ENCODE measurements around the gene ZDHHC14. TPM values are rescaled to one million over a fixed set of nuclear protein-coding genes. Genes with fewer than 3 reads are reported as not detected.

The ZDHHC14 gene
- total RNA-seq, 2 experiments from 2014 or later, result 1.3 to 1.6 TPM

DNA sequence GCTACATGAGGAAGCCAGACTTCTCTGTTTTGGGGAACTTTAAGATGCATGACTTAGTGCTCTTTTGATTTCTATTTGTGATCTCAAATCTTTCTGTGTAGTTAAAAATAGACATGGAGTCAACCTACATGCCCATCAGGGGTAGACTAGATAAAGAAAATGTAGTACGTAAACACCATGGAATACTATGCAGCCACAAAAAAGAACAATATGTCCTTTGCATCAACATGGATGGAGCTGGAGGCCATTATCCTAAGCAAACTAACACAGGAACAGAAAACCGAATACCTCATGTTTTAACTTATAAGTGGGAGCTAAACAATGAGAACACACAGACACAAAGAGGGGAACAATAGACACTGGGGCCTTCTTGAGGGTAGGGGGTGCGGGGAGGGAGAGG is 102.8 kb downstream of the ZDHHC14 start:
- DNase-seq (no peak), ATAC-seq (ENCODE audit: poor library complexity) (no peak)
- peaks cover 27% of the 10 kb centered on the region for H3K4me1 Mint-ChIP-seq (ENCODE audit: low read depth)
- no peaks in the 10 kb centered on the region for H3K27me3 ChIP-seq (ENCODE audit: control insufficient read depth in 1 of 2, insufficient read depth in 2 of 2, low read length in 2 of 2)
- H3K9me3 ChIP-seq (ENCODE audit: control insufficient read depth in 1 of 2, insufficient read depth in 1 of 2, low read length in 2 of 2), result no peaks in the 10 kb centered on the region
- H3K9me3 Mint-ChIP-seq, result no peaks in the 10 kb centered on the region
- H3K36me3 Mint-ChIP-seq (ENCODE audit: low read depth), result no peaks in the 10 kb centered on the region
- no peaks in the 10 kb centered on the region for H3K36me3 ChIP-seq (ENCODE audit: insufficient read depth, low read length)
- H3K27me3 Mint-ChIP-seq, result no peaks in the 10 kb centered on the region
- H3K4me3 ChIP-seq (ENCODE audit: low read length), result no peak overlapping the region
- TF ChIP-seq, protein P1, sequence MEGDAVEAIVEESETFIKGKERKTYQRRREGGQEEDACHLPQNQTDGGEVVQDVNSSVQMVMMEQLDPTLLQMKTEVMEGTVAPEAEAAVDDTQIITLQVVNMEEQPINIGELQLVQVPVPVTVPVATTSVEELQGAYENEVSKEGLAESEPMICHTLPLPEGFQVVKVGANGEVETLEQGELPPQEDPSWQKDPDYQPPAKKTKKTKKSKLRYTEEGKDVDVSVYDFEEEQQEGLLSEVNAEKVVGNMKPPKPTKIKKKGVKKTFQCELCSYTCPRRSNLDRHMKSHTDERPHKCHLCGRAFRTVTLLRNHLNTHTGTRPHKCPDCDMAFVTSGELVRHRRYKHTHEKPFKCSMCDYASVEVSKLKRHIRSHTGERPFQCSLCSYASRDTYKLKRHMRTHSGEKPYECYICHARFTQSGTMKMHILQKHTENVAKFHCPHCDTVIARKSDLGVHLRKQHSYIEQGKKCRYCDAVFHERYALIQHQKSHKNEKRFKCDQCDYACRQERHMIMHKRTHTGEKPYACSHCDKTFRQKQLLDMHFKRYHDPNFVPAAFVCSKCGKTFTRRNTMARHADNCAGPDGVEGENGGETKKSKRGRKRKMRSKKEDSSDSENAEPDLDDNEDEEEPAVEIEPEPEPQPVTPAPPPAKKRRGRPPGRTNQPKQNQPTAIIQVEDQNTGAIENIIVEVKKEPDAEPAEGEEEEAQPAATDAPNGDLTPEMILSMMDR (IDR thresholded peaks at IDR 0.05), result no peak
- ChIA-PET CTCF (no interaction called here), POLR2A (interaction anchor here (1.0 kb wide), 1 partner anchor 21 kb away, joined by 3 read pairs; no protein-coding TSS in a partner anchor)
- peaks cover 28% of the 10 kb centered on the region for H3K4me1 ChIP-seq (ENCODE audit: insufficient read depth, low read length)
- H3K27ac Mint-ChIP-seq, result no peak overlapping the region
- no peak overlapping the region for H3K27ac ChIP-seq (ENCODE audit: low read depth in 1 of 2, low read length in 2 of 2)
- no peak overlapping the region for H3K4me3 Mint-ChIP-seq
- intact Hi-C loops (cut with DNase I, micrococcal nuclease), result no loop called here

DNA sequence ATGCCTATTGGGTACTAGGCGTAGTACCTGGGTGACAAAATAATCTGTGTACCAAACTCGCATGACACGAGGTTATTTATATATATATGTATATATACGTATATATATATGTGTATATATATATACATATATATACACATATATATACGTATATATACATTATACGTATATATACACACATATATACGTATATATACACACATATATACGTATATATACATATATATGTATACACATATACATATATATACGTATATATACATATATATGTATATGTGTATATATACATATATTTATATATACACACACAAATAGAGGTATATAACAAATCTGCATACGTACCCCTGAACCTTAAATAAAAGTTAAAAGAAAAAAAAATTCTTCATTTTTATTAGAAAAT is 103.2 kb downstream of the ZDHHC14 start:
- no peaks in the 10 kb centered on the region for H3K36me3 ChIP-seq (ENCODE audit: insufficient read depth, low read length)
- no peak overlapping the region for H3K4me3 Mint-ChIP-seq
- POLR2A ChIA-PET, result no interaction called here
- H3K4me1 ChIP-seq (ENCODE audit: insufficient read depth, low read length), result peaks cover 31% of the 10 kb centered on the region
- no peaks in the 10 kb centered on the region for H3K36me3 Mint-ChIP-seq (ENCODE audit: low read depth)
- H3K9me3 Mint-ChIP-seq, result no peaks in the 10 kb centered on the region
- DNase-seq, result no peak
- no peak overlapping the region for H3K27ac Mint-ChIP-seq
- no peak for ATAC-seq (ENCODE audit: poor library complexity)
- intact Hi-C loops (cut with DNase I, micrococcal nuclease), result no loop called here
- H3K4me3 ChIP-seq (ENCODE audit: low read length), result no peak overlapping the region
- no peaks in the 10 kb centered on the region for H3K27me3 ChIP-seq (ENCODE audit: control insufficient read depth in 1 of 2, insufficient read depth in 2 of 2, low read length in 2 of 2)
- no peak overlapping the region for H3K27ac ChIP-seq (ENCODE audit: low read depth in 1 of 2, low read length in 2 of 2)
- CTCF ChIA-PET, result no interaction called here
- no peaks in the 10 kb centered on the region for H3K9me3 ChIP-seq (ENCODE audit: control insufficient read depth in 1 of 2, insufficient read depth in 1 of 2, low read length in 2 of 2)
- TF ChIP-seq, protein P1 (IDR thresholded peaks at IDR 0.05), result no peak
- peaks cover 32% of the 10 kb centered on the region for H3K4me1 Mint-ChIP-seq (ENCODE audit: low read depth)
- H3K27me3 Mint-ChIP-seq, result no peaks in the 10 kb centered on the region

DNA sequence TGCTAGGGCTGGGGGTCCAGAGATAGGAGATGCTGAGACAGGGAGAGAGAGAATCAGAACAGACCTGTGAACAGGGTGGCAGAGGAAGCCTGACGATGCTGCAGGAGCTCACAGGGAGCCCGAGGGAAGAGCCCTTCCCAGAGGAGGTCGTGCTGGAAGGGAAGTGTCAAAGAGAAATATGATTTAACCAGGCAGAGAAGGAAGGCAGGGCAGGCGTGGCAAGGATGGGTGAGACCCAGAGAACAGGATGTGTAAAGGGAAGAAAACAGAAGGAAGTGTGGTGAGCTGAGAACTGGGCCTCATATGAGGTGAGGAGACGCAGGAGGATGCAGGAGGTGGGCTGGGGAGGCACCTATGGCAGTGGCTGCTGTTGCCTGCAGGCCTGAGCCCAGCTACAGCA is 105.6 kb downstream of the ZDHHC14 start:
- Histone ChIP-seq H3K9me3 (ENCODE audit: control insufficient read depth in 1 of 2, insufficient read depth in 1 of 2, low read length in 2 of 2) (no peaks in the 10 kb centered on the region), H3K4me1 (ENCODE audit: insufficient read depth, low read length) (peaks cover 39% of the 10 kb centered on the region), H3K4me3 (ENCODE audit: low read length) (no peak overlapping the region), H3K27ac (ENCODE audit: low read depth in 1 of 2, low read length in 2 of 2) (peak overlapping the region in 1 of 2 donors; percentile 46), H3K36me3 (ENCODE audit: insufficient read depth, low read length) (no peaks in the 10 kb centered on the region), H3K27me3 (ENCODE audit: control insufficient read depth in 1 of 2, insufficient read depth in 2 of 2, low read length in 2 of 2) (no peaks in the 10 kb centered on the region)
- TF ChIP-seq, protein P1 (IDR thresholded peaks at IDR 0.05), result no peak
- no peaks in the 10 kb centered on the region for H3K9me3 Mint-ChIP-seq
- H3K27me3 Mint-ChIP-seq, result no peaks in the 10 kb centered on the region
- ATAC-seq (ENCODE audit: poor library complexity) (peak; percentile 81), DNase-seq (peak in 7 of 14 experiments; percentile 9 to 51 (median 24))
- peak overlapping the region; percentile 64 for H3K27ac Mint-ChIP-seq
- ChIA-PET POLR2A (interaction anchor here (1.9 kb wide), 1 partner anchor 106 kb away, joined by 8 read pairs; the partner anchor contains the start of gene ZDHHC14), CTCF (no interaction called here)
- intact Hi-C loops (cut with DNase I, micrococcal nuclease), result no loop called here
- no peaks in the 10 kb centered on the region for H3K36me3 Mint-ChIP-seq (ENCODE audit: low read depth)
- H3K4me1 Mint-ChIP-seq (ENCODE audit: low read depth), result peaks cover 40% of the 10 kb centered on the region
- H3K4me3 Mint-ChIP-seq, result peak overlapping the region; percentile 21
